ENCODE measurements around the gene MPRIP.
"Not testable (repeated sequence)": the region's sequence is repeated elsewhere in the genome, so short reads cannot be mapped to it uniquely, and the experiment has no call there.

The MPRIP gene

DNA sequence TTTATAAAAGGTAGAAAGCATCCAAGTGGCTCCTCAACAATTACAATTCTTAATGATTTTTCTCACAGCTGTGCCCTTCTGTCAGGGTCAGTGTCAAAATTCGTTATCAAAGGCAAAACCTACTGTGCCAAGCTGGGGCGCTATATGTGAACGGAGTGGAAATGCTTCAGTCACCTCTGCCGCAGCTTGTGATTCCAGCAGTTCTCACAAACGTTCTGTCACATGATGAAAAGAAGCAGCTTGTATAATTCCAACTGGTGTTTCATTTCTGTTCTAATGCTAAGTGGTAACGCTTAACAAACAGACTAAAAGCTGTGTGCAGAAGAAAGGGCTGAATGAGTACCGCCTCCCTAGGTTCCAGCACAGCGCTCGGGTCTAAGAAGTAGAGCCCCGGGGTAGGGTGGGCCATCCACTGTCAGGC is 149.7 kb downstream of the MPRIP start:
- DNase-seq: peak; percentile 28

GRCh38 chr17:17195466-17195865 is 153.2 kb downstream of the MPRIP start:
- DNase-seq: not testable (repeated sequence)

DNA sequence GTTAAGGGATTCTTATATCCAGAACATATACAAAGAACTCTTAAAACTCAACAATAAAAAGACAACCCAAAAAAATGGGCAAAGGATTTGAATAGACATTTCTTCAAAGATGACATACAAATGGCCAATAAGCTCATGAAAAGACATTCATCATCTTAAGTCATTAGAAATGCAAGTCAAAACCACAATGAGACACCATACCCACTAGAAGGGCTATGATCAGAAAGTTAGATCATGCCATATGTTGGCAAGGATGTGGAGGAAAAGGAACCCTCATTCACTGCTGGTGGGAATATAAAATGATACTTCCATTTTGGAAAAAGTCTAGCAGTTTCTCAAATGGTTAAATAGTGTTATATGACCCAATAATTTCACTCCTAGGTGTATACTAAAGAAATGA is 154.5 kb downstream of the MPRIP start:
- no peak for DNase-seq

GRCh38 chr17:17198281-17198680 is 156.0 kb downstream of the MPRIP start:
- DNase-seq: no peak

DNA sequence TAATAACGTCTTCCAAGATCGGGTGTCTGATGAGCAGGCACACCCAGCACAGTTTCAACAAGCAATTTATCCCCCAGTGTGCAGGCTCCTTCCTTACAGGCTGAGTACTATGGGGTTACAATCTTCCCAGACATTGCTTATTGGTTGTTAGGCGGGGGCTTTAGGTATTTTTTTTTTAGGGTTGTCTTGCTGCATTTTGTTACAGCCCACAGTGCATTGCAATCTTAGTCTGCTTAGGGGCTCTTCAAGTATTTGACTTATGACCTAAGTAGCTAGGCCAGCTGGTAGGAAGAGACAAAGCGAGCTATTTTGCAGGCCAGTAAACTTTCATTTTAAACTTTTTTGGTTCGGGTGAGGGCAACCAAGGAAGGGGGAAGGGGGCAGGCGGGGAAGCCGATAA is 158.1 kb downstream of the MPRIP start:
- DNase-seq: no peak

DNA sequence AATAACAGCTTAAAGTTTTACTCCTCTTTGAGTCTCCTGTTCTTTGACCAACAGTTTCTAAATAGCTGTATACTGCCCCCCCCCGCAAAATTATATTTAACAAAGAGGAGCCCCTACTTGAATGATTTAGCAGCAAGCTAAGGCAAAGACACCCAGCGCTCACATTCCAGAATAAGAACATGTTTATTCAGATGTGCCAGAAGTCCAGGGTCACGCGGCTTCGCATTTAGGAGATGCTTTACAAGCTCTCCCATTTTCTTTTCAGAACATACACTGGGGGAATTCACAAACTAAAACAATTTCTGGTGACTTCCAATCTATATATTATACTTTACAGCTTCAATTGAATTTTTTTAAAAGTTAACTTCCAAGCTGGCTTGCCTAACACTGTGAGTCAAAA is 158.6 kb downstream of the MPRIP start:
- DNase-seq: no peak

DNA sequence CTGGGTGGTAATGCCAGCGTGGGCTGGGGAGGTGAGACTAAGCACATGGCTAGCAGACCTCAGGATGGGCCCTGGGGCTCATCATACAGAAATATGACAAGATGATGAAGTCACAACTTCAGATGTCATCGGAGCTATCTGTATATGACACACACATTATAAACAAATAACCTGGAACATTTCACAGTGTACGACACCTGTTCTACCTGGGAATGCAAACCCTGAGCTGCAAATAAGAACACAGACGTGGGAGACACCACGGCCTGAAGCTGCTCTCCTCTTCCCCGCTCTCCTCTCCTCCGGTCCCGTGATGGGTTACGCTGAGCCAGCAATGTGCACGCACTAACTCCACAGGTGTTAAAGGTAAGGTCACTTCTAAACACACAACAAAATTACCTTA is 159.0 kb downstream of the MPRIP start:
- no peak for DNase-seq

DNA sequence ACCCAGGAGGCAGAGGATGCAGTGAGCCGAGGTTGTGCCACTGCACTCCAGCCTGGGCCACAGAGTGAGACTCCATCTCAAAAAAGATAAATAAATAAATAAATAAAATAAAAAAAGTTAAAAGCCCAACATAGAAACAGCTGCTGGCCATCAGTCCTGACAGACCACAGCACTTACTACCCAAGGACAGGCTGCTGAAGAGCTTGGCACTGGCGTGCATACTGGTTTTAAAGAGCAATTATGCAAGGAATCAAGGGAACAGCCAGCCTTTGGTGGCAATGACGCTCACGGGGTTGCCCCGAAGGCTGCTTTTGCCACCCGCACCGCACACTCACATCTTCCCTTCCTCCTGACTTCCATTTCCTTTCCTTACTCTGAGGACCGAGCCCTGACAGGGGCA is 159.7 kb downstream of the MPRIP start:
- no peak for DNase-seq

DNA sequence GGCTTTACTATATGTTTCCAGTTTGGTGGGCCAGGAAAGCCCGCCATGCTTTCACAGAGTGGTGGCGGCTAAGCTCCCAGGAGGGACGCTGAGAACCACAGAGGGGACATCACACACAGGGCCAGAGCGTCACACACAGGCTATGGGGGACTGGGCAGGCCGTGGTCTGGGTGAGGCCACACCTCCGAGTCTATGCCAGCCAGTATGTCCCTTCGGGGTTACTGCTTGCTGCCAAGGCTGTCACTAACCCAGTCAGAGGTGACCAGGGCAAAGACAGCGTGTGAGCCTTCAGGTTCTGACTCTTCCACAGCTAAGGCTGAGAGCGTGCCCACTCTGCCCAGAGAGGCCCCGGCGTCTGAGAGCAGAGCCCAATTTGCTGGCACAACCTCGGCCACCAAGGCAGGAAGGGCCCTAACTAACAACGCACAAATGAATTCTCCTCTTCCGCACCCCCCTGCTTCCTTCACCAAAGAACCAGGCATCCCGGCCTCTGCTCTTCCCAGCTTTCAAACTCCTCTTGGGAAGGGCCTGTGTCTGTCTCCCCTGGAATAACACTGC is 161.0 kb downstream of the MPRIP start:
- DNase-seq: no peak

- DNase-seq: no peak
Observed at GRCh38 chr17:17204041-17204591, 161.9 kb downstream of the MPRIP start.

- no peak for DNase-seq
Observed at GRCh38 chr17:17204635-17205231, 162.5 kb downstream of the MPRIP start.

- DNase-seq: peak; percentile 50
Observed at GRCh38 chr17:17205368-17206123, 163.3 kb downstream of the MPRIP start.

DNA sequence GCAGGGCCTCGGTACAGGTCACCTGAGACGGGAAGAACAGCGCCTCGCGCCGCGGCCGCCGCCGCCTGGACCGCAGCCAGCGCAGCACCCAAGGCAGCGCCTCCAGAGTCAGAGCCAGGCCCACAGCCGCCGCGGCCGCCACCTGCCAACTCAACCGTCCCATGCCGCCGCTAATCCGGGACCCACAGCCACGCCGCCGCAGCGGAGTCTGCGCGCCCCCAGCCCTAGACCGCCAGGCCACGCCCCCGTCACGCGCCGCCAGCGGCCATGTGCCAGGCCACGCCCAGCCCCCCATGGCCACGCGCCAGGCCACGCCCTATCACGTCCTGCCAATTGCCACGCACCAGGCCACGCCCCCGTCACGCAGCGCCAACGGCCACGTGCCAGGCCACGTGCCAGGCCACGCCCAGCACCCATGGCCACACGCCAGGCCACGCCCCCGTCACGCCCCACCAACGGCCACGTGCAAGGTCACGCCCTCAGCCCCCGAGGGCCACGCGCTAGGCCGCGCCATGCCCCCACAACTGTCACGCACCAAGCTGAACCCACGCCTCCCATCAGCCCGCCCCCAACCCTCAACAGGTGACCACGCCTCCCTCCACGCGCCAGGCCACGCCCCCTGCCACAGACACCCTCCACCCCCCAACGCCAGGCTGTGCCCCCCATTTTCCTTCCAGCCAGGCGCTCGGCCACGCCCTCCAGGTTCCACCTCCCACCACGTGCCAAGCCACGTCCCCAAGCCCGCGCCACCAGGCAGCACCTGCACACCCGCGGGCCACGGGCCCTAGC is 164.1 kb downstream of the MPRIP start, which contains the start of gene PLD6:
Gene PLD6 (minus strand): TSS at position 210 of the 789 bp plus-strand sequence. CDS start 47 bp downstream, at position 163.
- DNase-seq: peak; percentile 87

- no peak for DNase-seq
Observed at GRCh38 chr17:17206913-17207335, 164.7 kb downstream of the MPRIP start.

GRCh38 chr17:17207998-17208397 is 165.7 kb downstream of the MPRIP start:
- DNase-seq: no peak

- no peak for DNase-seq
Observed at GRCh38 chr17:17213775-17214174, 171.5 kb downstream of the MPRIP start.

DNA sequence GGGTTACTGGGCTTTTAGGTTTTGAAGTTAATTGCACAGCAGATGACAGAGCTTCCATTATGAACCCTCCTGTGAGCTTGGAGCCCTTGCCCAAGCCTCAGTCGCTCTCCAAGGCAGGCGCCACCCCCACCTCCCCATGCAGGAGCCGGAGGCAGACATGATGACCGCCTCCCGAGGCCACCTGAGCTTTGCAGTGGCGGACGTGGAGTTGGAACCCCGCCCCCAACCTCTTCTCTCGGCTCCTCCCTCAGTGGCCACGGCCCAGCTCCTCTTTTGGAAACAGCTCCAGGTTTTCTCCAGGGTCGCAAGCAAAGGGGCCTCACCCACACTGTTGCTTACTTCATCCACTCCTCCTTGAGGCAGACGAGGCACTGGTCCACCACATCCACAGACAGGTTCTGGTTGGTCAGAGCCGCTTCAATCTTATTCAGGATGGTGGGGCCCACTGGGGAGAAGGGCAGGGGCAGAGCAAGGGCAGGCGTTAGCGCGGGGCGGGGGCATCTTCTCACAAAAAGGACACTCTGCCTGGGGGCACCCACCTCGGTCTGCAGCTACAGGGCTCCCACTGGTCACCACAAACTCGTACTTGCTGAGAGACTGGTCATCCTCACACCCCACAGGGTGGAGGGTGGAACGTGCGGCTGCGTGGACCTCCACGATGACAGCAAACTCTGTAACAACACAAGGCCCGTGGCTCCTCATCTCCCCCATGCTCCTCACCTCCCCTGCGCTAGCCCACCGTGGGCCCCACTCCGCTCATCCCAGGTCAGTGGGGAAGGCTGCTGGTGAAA is 172.6 kb downstream of the MPRIP start:
- DNase-seq: no peak

DNA sequence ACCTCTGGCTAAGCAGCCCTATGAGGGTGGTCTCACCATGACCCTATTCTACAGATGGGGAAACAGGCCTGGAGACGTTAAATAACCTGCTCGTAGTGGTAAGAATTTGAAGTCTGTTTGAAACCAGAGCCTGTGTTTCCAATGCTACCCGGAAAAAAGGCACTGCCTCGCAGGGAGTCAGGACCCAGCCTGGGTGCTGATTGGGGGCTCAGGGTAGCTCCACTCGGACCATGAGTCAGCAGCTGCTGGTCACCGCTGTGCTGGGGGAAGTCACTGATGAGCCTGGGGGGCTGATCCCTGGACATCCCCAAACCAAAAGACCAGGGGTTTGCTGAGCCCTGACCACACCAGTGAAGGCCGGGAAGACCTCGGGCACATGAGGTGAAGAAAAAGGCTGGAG is 173.3 kb downstream of the MPRIP start:
- DNase-seq: no peak

DNA sequence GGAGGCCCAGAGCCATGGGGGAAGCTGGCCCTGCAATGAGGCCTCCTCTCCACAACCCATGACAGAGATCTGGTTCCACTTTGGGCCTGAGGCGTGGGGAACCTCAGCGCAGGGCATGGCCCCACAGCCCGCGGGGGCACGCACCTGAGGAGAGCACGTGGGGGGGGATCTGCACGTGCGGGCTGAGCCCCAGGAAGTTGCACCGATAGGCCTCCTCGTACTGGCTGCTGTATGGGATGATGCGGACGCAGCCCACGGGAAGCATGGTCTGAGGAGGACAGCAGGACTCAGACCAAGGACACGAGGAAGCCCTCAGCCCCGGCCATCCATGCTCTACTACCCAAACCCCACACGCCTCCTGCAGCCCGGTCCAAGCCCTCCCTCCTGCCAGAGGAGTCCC is 174.0 kb downstream of the MPRIP start:
- DNase-seq: no peak

GRCh38 chr17:17216776-17217175 is 174.5 kb downstream of the MPRIP start:
- no peak for DNase-seq

DNA sequence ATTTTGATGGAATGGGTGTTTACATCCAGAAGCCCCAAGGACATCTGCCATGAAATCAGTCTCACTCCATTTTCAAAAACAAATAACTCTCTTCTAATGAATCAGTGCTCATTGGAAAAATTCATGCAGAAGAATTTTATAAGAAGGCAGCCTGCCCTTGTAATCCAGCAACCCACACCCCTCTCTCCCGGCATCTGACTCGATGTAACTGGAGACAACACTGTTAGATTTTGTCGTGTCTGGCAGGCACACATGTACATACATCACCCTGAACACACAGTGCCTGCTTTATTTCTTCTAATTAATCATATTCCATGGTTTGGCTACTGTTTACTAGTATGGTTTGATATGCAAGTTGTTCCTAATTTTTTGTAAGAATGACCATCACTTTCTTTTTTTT is 175.7 kb downstream of the MPRIP start:
- no peak for DNase-seq

DNA sequence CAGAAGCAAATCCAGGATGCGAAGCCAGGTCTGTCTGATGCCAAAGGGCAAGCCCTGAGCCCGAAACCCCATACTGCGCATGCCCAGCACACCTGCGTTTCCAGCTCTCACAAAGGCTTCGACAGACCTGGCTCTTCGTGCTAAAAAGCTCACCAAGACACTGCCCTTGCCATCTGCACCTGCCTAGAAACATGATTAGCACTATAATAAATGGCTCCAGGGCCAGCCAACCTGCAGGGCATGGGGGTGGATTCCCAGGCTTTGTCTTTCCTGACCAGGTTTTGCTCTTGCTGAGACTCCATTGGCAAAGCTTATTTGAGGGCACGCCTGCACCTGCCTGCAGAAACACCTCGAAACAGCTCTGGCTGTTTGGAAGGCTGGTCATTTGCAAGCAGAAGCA is 178.3 kb downstream of the MPRIP start:
- no peak for DNase-seq
